K562 (cell line): Measurements from ENCODE around the gene DGKZ. TPM values are rescaled to one million over a fixed set of nuclear protein-coding genes. Genes with fewer than 3 reads are reported as not detected.

Experiments
- ATAC-seq: fragments of 200-7000 bp; cut with Tn5 transposase; 3 replicates; pipeline ENCODE4 v1.9.1; 2020; ENCODE audit warnings: moderate library complexity
- BruUV-seq: library from RNA; stranded (reverse); fragments of 400-500 nt; replicated peaks from 2 replicates; lab custom pipeline; 2021; lab: Mats Ljungman, UMichigan
- CTCF ChIA-PET: fragments of 300-600 bp; formaldehyde crosslinking; extraction: SDS; loops from one replicate; lab custom pipeline; 2021; ENCODE audit warnings: low intra/inter-chr PET ratio; lab: Yijun Ruan, JAX
- POLR2A ChIA-PET: fragments of 300-600, 350-650 bp; sonication (Branson Sonifier 250); formaldehyde crosslinking; extraction: SDS; loops from one replicate; lab custom pipeline; 2021; ENCODE audit warnings: antibody characterized with exemption, inconsistent platforms; lab: Yijun Ruan, JAX
- DNase-seq, 4 experiments: peaks; one replicate each; pipeline versions ENCODE4 v3.0.0 to v3.0.0-alpha.2; 2011 to 2018; ENCODE audit warnings: low spot score in 3 of 4, mixed read lengths in 3 of 4; ENCODE audit errors: extremely low read depth in 1 of 4
- FAIRE-seq: peaks from 2 replicates; lab custom pipeline; 2011; peaks lifted over from hg19 to GRCh38; lab: Jason Lieb, UNC
- H2AFZ ChIP-seq: 2 replicates; pipeline ENCODE4 v1.6.0; 2011; ENCODE audit warnings: low read depth, low read length, control low read depth, inconsistent platforms
- H3K27ac ChIP-seq: fragments of 200-600 bp; 3 replicates; pipeline ENCODE4 v1.8.0; 2011; ENCODE audit warnings: low read depth, mild to moderate bottlenecking, control low read depth, inconsistent platforms, low read length, moderate library complexity, mixed read lengths; ENCODE audit errors: extremely low read depth
- H3K27me3 ChIP-seq, 2 experiments: fragments of 300-600 bp in 1 of 2; 2 replicates in 1 of 2; 3 replicates in 1 of 2; pipeline versions ENCODE4 v1.6.0 to v1.8.0; 2011; ENCODE audit warnings: inconsistent platforms in 2 of 2, low read length in 2 of 2, mild to moderate bottlenecking in 1 of 2, mixed read lengths in 1 of 2, moderate library complexity in 1 of 2; ENCODE audit not compliant: control insufficient read depth in 2 of 2, insufficient read depth in 2 of 2
- H3K36me3 ChIP-seq: fragments of 300-600 bp; 3 replicates; pipeline ENCODE4 v1.8.0; 2011; ENCODE audit warnings: mild to moderate bottlenecking, low read length, inconsistent platforms; ENCODE audit not compliant: control insufficient read depth, insufficient read depth
- H3K4me1 ChIP-seq, 2 experiments: fragments of 200-600 bp in 1 of 2; replicated peaks in 1 of 2; 2 replicates in 1 of 2; 3 replicates in 1 of 2; pipeline versions ENCODE4 v1.5.1 to v1.8.0; 2011; ENCODE audit warnings: inconsistent platforms in 2 of 2, low read length in 2 of 2, mild to moderate bottlenecking in 1 of 2, mixed read lengths in 1 of 2, moderate library complexity in 1 of 2; ENCODE audit not compliant: control insufficient read depth in 2 of 2, insufficient read depth in 2 of 2
- H3K4me2 ChIP-seq: 2 replicates; pipeline ENCODE4 v1.6.1; 2011; ENCODE audit warnings: low read length, control low read depth, inconsistent platforms, mixed read lengths; ENCODE audit not compliant: insufficient read depth
- H3K4me3 ChIP-seq: fragments of 200-600 bp; sonication (generic), shearing (Covaris generic); 2 replicates; pipeline ENCODE4 v1.5.1; 2016; ENCODE audit warnings: control low read depth, inconsistent platforms
- H3K79me2 ChIP-seq: fragments of 200-600 bp; 3 replicates; pipeline ENCODE4 v1.8.0; 2011; ENCODE audit warnings: low read length, inconsistent platforms; ENCODE audit not compliant: control insufficient read depth, insufficient read depth
- H3K9ac ChIP-seq, 2 experiments: 2 replicates each; pipeline versions ENCODE4 v1.6.0 to v1.6.1; 2011; ENCODE audit warnings: low read depth in 2 of 2, low read length in 2 of 2, control low read depth in 1 of 2, inconsistent platforms in 1 of 2, mild to moderate bottlenecking in 1 of 2, mixed read lengths in 1 of 2; ENCODE audit not compliant: insufficient read depth in 1 of 2
- H3K9me1 ChIP-seq: one replicate; pipeline ENCODE4 v1.6.0; 2011; ENCODE audit warnings: inconsistent platforms, mild to moderate bottlenecking, low read length, moderate library complexity; ENCODE audit not compliant: control insufficient read depth, insufficient read depth
- H3K9me3 ChIP-seq: replicated peaks from 2 replicates; pipeline ENCODE4 v1.5.1; 2011; ENCODE audit warnings: low read depth, low read length, inconsistent platforms; ENCODE audit not compliant: control insufficient read depth, insufficient read depth
- H4K20me1 ChIP-seq: replicated peaks from 2 replicates; pipeline ENCODE4 v1.6.1; 2011; ENCODE audit warnings: low read length, inconsistent platforms, mixed read lengths; ENCODE audit not compliant: control insufficient read depth, insufficient read depth
- EHMT2 ChIP-seq: fragments of 450-650 bp; IDR thresholded peaks from 2 replicates; pipeline ENCODE4 v1.6.1; 2018; ENCODE audit warnings: antibody characterized with exemption
- FOSL1 ChIP-seq: fragments of 200-800 bp; sonication (Bioruptor generic); conservative IDR thresholded peaks from 2 replicates; pipeline ENCODE4 v1.6.1; 2016; ENCODE audit warnings: missing genetic modification characterization, missing compliant biosample characterization
- NR4A1 ChIP-seq, 2 experiments: fragments of 250-450 bp in 1 of 2; fragments of 450-650 bp in 1 of 2; sonication (Bioruptor Pico) in 1 of 2; IDR thresholded peaks; 2 replicates each; pipeline versions ENCODE4 v1.4.0 to v1.6.1; 2016 to 2020; ENCODE audit warnings: mild to moderate bottlenecking in 2 of 2, missing compliant biosample characterization in 1 of 2, missing genetic modification characterization in 1 of 2, moderate library complexity in 1 of 2
- PHF20 ChIP-seq: fragments of 450-650 bp; IDR thresholded peaks from 2 replicates; pipeline ENCODE4 v1.6.1; 2018; ENCODE audit not compliant: partially characterized antibody
- STAT5A ChIP-seq: IDR thresholded peaks from 2 replicates; pipeline ENCODE4 v1.6.1; 2012; ENCODE audit warnings: low read length, inconsistent platforms, borderline replicate concordance
- ZBTB7A ChIP-seq: IDR thresholded peaks from 2 replicates; pipeline ENCODE4 v1.6.1; 2011; ENCODE audit warnings: low read depth, mild to moderate bottlenecking, low read length, moderate library complexity, borderline replicate concordance; ENCODE audit not compliant: control insufficient read depth
- ZKSCAN1 ChIP-seq: fragments of 150-350 bp; IDR thresholded peaks from 2 replicates; pipeline ENCODE4 v1.6.1; 2016; ENCODE audit warnings: low read depth, low read length
- ZNF384 ChIP-seq: IDR thresholded peaks from 2 replicates; pipeline ENCODE4 v1.6.1; 2012; ENCODE audit warnings: low read depth, low read length, improper control_type of control experiment
- ZNF395 ChIP-seq: fragments of 200-800 bp; sonication (Bioruptor generic); IDR thresholded peaks from 2 replicates; pipeline ENCODE4 v1.6.1; 2017; ENCODE audit warnings: missing genetic modification characterization, missing compliant biosample characterization
- ZNF436 ChIP-seq: fragments of 250-450, 450-650 bp; sonication (Bioruptor Pico); formaldehyde crosslinking; IDR thresholded peaks from 2 replicates; pipeline ENCODE4 v1.7.0; 2020; ENCODE audit warnings: mild to moderate bottlenecking
- ZNF766 ChIP-seq: fragments of 200-800 bp; sonication (Bioruptor generic); conservative IDR thresholded peaks from 2 replicates; pipeline ENCODE4 v1.6.1; 2016; ENCODE audit warnings: missing genetic modification characterization, missing compliant biosample characterization
- ZSCAN32 ChIP-seq: fragments of 450-650 bp; formaldehyde crosslinking; IDR thresholded peaks from 2 replicates; pipeline ENCODE4 v1.4.0; 2020; ENCODE audit warnings: mild to moderate bottlenecking, moderate library complexity
- WGBS: fragments of 100-300 bp; shearing (Covaris generic); methylation state at CpG from one replicate; pipeline ENCODE4 v1.1.6; 2016; ENCODE audit warnings: low coverage, mixed read lengths; ENCODE audit not compliant: insufficient coverage; ENCODE audit errors: missing lambda C conversion rate; 5-methylcytosine and 5-hydroxymethylcytosine counted together
- in situ Hi-C: fragments of 300-500 bp; cut with MboI; formaldehyde crosslinking; loops from 4 replicates; pipeline ENCODE4 v1.15.0; 2018; ENCODE audit warnings: inconsistent platforms, mixed read lengths
- intact Hi-C: fragments of 100-400 bp; cut with micrococcal nuclease; formaldehyde crosslinking; loops from 2 replicates; pipeline ENCODE4 v1.14.2; 2022
- polyA plus RNA-seq, 8 experiments: library from polyadenylated mRNA; depleted of rRNA in 4 of 8; stranded (reverse) in 5 of 8; unstranded in 3 of 8; fragments of >200 nt; fragmentation: Nextera tagmentation in 2 of 8; fragmentation: Illumina TruSeq in 1 of 8; extraction: Ambion mirVana in 2 of 8; extraction: Trizol in 1 of 8; gene quantifications; 2 replicates each; pipeline versions ENCODE4 v1.2.1 to v1.2.3, GENCODE V29; 2011 to 2014; ENCODE audit warnings: inconsistent platforms in 1 of 8, missing spikeins in 1 of 8
- total RNA-seq, 7 experiments: library from RNA; depleted of rRNA in 6 of 7; stranded (reverse); fragments of >200 nt in 6 of 7; fragmentation: Illumina TruSeq in 2 of 7; extraction: Trizol in 2 of 7; gene quantifications; 2 replicates each; pipeline versions ENCODE4 v1.2.1 to v1.2.3, GENCODE V29; 2011 to 2021; ENCODE audit warnings: low replicate concordance in 1 of 7
- TF ChIP-seq, protein P1 (sequence below), 2 experiments: fragments of 450-650 bp in 1 of 2; sonication (generic) in 1 of 2; formaldehyde crosslinking in 1 of 2; IDR thresholded peaks in 1 of 2; conservative IDR thresholded peaks in 1 of 2; 2 replicates each; pipeline versions ENCODE4 v1.6.1 to v1.8.1; 2016 to 2023; ENCODE audit warnings: mild to moderate bottlenecking in 2 of 2, moderate library complexity in 2 of 2, inconsistent platforms in 1 of 2, missing genetic modification reagents in 1 of 2

DGKZ gene
- total and polyA plus RNA-seq, 9 of the 15 experiments (the other 6 are each of a cell fraction or from before 2014, with no cell fraction given): 0.51 to 100 (median 44.2) TPM

- H4K20me1 ChIP-seq: no peaks in the 10 kb centered on the region; the same call in 1 of the 2 replicates
- H3K4me1 ChIP-seq: peaks cover 27 to 83% of the 10 kb centered on the region in 2 experiments
- no peak overlapping the region for H3K4me2 ChIP-seq
- WGBS: 66% methylated on average over 4 of the region's 4 CpGs
- H3K27ac ChIP-seq: no peak overlapping the region
- ChIA-PET POLR2A (no interaction called here), CTCF (no interaction called here)
- intact Hi-C loops (loop anchor here (5.0 kb wide), 1 partner anchor 231 kb away; the partner anchor contains the start of genes ATG13 and HARBI1), in situ Hi-C loops (no loop called here)
- H2AFZ ChIP-seq: no peak overlapping the region
- FAIRE-seq (no peak), ATAC-seq (no peak), DNase-seq (no peak)
- H3K9ac ChIP-seq: no peak overlapping the region
- peaks cover 17% of the 10 kb centered on the region; the same call in 1 of the 3 replicates for H3K36me3 ChIP-seq
- peaks cover 16% of the 10 kb centered on the region for H3K79me2 ChIP-seq
- peaks cover 7% of the 10 kb centered on the region for H3K9me1 ChIP-seq
- no peak overlapping the region for H3K4me3 ChIP-seq
- H3K9me3 ChIP-seq: no peaks in the 10 kb centered on the region
- BruUV-seq: no TSS peak
- 0 out of 2 replicates have a peak, but pooled peaks have one; percentile 9 for TF ChIP-seq ZNF384
- peak; percentile 67; the same call in 1 of the 2 replicates for TF ChIP-seq ZKSCAN1
- TF ChIP-seq ZBTB7A: no peak
- TF ChIP-seq FOSL1 (tag): peak; percentile 34; the same call in 1 of the 2 replicates
- H3K27me3 ChIP-seq: peaks cover 0 to 11% of the 10 kb centered on the region in 2 experiments; a peak in 1 of 5 replicates
These were observed 39.4 kb downstream of the DGKZ start for GRCh38 chr11:46386674-46387073.

- H3K4me2 ChIP-seq: no peak overlapping the region
- CTCF ChIA-PET: no interaction called here
- POLR2A ChIA-PET: interaction anchor here (0.6 to 0.9 kb wide), 2 partner anchors 20 to 27 kb away, joined by 3 read pairs; no protein-coding TSS in a partner anchor
- no peak for TF ChIP-seq ZSCAN32 (CRISPR knock-in tag)
- no peak for TF ChIP-seq STAT5A
- TF ChIP-seq ZNF436 (CRISPR knock-in tag): no peak
- TF ChIP-seq, protein P1, sequence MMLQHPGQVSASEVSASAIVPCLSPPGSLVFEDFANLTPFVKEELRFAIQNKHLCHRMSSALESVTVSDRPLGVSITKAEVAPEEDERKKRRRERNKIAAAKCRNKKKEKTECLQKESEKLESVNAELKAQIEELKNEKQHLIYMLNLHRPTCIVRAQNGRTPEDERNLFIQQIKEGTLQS (IDR thresholded peaks at IDR 0.05): no peak
- TF ChIP-seq, protein P1 (CRISPR knock-in tag; conservative IDR thresholded peaks at IDR 0.05): no peak
- TF ChIP-seq ZNF766 (CRISPR knock-in tag): no peak
- no peak for TF ChIP-seq ZNF395
- TF ChIP-seq EHMT2: no peak
- TF ChIP-seq NR4A1 (CRISPR knock-in tag; IDR thresholded peaks at IDR 0.05): no peak
- TF ChIP-seq NR4A1 (tag; IDR thresholded peaks at IDR 0.05): no peak
- no peak for TF ChIP-seq PHF20
These were observed 40.2 kb downstream of the DGKZ start for GRCh38 chr11:46387456-46387855.

More at GRCh38 chr11:46387456-46387855, 40.2 kb downstream of the DGKZ start:
- no TSS peak for BruUV-seq
- Histone ChIP-seq H3K9me1 (peaks cover 5% of the 10 kb centered on the region), H3K9ac (0 out of 4 replicates have a peak overlapping the region, but pooled peaks of 1 of the 2 experiments have one; percentile 49), H3K27ac (no peak overlapping the region), H3K79me2 (peaks cover 8% of the 10 kb centered on the region), H3K36me3 (peaks cover 17% of the 10 kb centered on the region; the same call in 1 of the 3 replicates), H2AFZ (no peak overlapping the region), H3K4me1 (peaks cover 21 to 83% of the 10 kb centered on the region in 2 experiments), H4K20me1 (peaks cover 3% of the 10 kb centered on the region; the same call in 1 of the 2 replicates), H3K27me3 (peaks cover 0 to 11% of the 10 kb centered on the region in 2 experiments; a peak in 1 of 5 replicates), H3K9me3 (no peaks in the 10 kb centered on the region), H3K4me3 (no peak overlapping the region)
- intact Hi-C loops (loop anchor here (5.0 kb wide), 1 partner anchor 230 kb away; the partner anchor contains the start of genes ATG13 and HARBI1), in situ Hi-C loops (no loop called here)
- DNase-seq (no peak), ATAC-seq (no peak), FAIRE-seq (no peak)
- WGBS: 65% methylated on average over 5 of the region's 5 CpGs
